HG02763 (cell line): ENCODE results near the gene TMEM91.
"Not testable (repeated sequence)": the region's sequence is repeated elsewhere in the genome, so short reads cannot be mapped to it uniquely, and the experiment has no call there.

Experiments used
- ATAC-seq: cut with Tn5 transposase; IDR thresholded peaks from one replicate; pipeline ENCODE4 v1.9.1; 2021; ENCODE audit warnings: mild to moderate bottlenecking, moderate library complexity; ENCODE audit not compliant: unreplicated experiment

Gene TMEM91

GRCh38 chr19:41373993-41374392 is 2.3 kb upstream of the TMEM91 start:
- ATAC-seq = no peak

DNA sequence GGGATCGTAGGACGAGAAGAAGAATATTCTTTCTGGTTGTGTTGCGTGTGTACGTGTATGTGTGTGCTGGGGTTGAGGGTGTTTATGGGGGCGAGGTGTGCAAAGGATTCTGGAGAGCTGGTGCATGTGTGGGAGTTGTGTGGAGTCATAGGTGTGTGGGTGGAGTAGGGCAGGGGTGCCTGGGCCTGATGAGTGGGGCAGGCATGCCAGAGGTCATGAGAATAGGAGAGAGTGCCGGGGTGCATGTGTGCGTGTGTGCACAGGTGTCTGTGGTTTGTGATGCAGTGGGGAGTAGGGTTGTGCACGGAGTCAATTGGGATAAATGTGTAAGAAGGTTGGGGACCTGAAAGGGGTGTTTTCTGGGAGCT is 649 bp downstream of the TMEM91 start:
- no peak for ATAC-seq

DNA sequence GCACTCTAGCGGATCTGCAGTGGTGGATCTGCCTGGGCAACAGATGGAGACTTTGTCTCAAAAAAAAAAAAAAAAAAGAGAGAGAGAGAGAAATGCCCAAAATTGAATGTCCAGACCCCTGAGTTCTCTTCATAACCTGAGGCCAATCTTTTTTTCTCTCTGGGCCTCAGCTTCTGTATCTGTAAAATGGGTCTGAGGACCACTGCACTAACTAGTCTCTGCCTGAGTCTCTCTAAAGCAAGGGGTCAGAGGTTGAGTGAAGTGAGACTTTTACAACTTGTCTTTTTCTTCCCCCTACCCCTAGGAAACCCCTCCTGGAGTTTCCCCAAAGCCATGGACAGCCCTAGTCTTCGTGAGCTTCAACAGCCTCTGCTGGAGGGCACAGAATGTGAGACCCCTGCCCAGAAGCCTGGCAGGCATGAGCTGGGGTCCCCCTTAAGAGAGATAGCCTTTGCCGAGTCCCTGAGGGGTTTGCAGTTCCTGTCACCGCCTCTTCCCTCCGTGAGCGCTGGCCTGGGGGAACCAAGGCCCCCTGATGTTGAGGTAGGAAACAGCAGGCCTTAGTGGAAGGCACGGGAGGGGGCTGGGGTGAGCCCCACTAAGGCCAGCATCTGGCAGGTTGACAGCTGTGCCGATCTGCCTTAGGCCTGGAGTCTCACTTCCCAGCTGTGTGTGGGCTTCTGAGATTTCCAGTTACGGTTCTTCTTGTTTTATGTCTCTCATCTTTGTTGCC is 1.8 kb downstream of the TMEM91 start:
- ATAC-seq = no peak

DNA sequence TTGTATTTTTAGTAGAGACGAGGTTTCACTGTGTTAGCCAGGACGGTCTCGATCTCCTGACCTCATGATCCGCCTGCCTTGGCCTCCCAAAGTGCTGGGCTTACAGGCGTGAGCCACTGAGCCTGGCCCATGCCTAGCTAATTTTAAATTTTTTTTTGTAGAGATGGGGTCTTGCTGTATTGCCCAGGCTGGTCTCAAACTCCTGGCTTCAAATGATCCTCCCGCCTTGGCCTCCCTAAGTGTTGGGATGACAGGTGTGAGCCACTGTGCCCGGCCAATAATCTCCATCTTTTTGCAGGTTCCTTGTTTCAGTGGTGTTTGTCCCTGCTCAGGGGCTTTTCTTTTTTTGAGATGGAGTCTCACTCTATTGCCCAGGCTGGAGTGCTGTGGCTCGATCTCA is 5.2 kb downstream of the TMEM91 start:
- not testable (repeated sequence) for ATAC-seq

DNA sequence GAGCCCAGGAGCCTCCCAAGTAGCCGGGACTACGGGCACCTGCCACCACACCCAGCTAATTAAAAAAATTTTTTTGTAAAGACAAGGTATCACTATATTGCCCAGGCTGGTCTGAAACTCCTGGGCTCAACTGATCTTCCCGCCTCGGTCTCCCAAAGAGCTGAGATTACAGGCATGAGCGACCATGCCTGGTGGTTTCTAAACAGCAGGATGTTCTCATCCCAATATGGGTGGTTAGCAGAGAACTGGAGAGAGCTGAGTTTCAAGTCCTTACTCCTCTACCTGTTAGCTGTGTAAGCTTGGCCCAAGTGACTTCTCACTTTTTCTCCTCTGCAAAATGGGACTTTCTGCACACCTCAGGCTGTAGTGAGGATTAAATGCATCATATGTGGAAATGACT is 8.0 kb downstream of the TMEM91 start:
- no peak for ATAC-seq

DNA sequence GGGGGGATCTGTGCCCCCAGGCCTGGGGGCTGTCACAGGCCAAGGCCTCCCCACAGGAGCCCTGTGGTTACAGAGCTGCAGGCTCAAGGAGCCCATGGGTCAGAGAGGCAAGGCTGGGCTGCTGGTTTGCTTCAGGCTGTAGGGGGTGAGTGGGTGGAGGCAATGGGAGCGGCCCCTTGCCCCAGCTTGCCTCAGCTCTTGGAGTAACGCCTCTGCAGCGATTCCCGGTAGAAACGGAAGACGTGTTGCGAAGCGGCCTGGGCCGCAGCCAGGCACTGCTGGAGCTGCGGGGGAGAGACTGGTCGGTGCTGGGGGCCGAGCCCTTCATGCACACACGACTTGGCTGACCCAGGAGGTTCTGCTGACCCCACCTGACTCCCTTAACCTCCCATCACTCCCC is 10.1 kb downstream of the TMEM91 start:
- ATAC-seq = no peak

GRCh38 chr19:41391618-41392017 is 15.3 kb downstream of the TMEM91 start:
- no peak for ATAC-seq

DNA sequence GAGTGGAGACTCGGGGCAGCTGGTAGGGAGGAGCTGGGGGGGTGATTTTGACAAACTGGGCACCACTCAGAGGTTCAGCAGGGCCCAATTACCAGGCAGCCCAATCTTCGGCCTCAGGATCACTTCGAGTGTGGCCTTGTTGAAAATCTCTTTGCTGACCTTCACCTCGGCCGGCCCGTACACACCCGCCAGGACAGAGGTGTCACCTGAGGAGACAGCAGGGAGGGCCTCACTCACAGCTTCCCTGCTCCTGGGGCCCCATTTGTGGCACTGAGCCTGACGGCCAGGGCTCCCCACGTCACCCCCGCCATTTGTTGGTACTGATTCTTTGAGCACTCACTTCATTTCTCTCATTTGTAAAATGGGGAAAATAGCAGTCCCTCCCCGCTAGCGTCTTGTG is 16.4 kb downstream of the TMEM91 start:
- ATAC-seq = no peak

- ATAC-seq = no peak
Measured at GRCh38 chr19:41395355-41395754, 19.0 kb downstream of the TMEM91 start.

- ATAC-seq = peak; percentile 95
Measured at GRCh38 chr19:41397086-41398049, 21.0 kb downstream of the TMEM91 start, which contains the start of the genes BCKDHA and EXOSC5. TSS of gene BCKDHA (plus strand) at chr19:41397818. CDS start at chr19:41397828, 10 bp downstream. TSS of gene EXOSC5 (minus strand) at chr19:41397359. CDS start at chr19:41397328, 31 bp downstream.

DNA sequence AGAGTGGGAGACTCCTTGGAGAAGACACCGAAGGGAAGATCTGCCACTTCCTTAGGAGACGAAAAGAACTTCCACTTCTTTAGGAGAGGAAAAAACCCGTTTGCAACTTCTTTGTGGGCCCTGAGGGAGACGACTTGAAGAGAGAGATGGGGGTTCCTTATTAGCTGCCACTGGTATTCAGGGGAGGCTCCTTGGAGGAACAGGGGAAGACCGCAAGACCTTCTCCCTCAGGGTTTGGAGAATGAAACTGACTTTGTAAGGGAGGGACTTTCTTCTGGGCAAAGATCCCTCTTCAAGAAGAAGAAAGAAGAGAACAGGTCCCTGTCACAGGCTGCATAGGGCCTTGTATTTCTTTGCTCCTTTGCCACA is 21.7 kb downstream of the TMEM91 start:
- ATAC-seq = no peak

- ATAC-seq = no peak
Measured at GRCh38 chr19:41398598-41398997, 22.3 kb downstream of the TMEM91 start.

DNA sequence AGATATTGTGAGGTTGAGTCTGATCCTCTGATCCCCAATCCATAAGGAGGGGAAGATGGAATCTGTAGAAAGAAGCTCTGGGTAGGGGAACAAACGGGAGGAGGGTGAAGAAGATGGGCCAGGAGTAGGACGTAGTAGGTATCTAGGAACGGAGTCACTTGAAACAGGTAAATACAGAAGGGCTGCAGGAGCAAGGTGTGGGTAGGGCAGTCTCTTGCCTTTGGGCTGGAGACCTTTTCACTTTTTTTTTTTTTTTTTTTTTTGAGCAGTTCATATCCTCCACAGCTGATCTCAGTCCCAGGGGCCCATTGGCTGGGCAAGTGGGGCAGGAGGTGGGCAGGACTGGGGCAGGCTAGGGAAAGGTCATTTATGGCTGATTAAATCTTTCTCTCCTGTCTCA is 22.8 kb downstream of the TMEM91 start:
- no peak for ATAC-seq

DNA sequence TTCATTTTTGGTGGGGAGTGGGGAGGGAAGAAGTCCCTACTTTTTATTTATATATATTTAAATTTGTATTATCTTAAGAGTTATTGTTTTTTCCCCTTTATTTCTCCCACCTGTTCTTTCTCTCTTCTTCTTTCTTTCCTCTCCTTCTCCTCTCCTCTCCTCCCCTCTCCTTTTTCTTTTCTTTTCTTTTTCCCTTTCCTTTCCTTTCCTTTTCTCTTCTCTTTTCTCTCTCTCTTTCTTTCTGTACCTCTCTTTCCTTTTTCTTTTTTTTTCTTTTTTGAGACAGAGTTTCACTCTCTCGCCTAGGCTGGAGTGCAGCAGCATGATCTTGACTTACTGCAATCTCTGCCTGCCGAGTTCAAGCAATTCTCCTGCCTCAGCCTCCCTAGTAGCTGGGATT is 23.2 kb downstream of the TMEM91 start:
- no peak for ATAC-seq

DNA sequence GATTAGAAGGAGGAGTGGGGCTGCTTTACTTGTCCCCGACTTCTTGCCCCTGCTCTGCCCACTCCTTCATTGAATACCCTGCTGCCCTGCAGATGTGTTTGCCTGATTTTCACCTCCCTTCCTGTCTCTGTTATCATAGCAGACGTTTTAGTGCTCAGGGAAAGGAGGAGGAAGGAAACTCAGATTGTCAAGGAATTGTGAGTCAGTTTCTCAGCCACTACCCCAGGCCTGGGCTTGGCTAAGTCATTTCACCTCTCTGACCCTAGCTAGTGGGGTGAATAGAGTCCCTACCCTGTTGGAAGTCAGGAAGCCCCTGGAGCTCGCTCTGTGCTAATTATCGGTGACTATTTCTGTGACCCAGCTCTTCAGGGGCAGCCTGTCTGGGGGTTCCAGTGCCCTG is 25.1 kb downstream of the TMEM91 start:
- ATAC-seq = no peak

GRCh38 chr19:41402010-41402409 is 25.7 kb downstream of the TMEM91 start:
- no peak for ATAC-seq

GRCh38 chr19:41403181-41403970 is 27.0 kb downstream of the TMEM91 start:
- no peak for ATAC-seq

GRCh38 chr19:41405776-41406175 is 29.4 kb downstream of the TMEM91 start:
- no peak for ATAC-seq

DNA sequence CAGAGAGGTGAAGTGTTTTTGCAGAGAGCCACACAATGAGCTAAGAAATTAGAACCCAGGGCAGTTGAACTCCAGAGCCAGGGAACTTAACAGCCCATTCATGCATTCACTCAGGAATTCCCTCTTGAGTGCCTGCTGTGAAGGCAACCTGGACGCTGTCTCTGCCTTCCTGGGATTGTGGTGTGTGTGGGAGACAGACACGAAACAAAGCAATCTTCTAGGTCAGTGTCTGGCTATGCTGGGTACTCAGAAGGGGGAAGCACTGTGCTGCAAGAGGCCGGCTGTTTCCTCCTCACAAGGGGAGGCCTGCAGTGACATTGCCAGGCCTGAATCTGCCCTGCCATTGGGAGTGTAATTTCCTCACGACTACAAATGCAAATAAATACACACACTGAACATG is 30.9 kb downstream of the TMEM91 start:
- no peak for ATAC-seq

GRCh38 chr19:41408256-41408655 is 31.9 kb downstream of the TMEM91 start:
- ATAC-seq = no peak

DNA sequence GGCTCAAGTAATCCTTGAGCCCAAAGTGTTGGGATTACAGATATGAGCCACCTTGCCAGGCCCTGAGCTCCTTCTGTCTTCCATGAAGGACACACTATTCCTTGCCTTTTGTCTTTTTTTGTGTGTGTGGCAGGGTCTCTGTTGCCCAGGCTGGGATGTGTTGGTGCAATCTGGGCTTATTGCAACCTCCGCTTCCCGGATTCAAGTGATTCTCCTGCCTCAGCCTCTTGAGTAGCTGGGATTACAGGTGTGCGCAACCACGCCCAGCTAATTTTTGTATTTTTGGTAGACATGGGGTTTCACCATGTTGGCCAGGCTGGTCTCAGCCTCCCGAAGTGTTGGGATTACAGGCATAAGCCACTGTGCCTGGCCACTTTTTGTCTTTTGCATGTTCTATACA is 32.5 kb downstream of the TMEM91 start:
- ATAC-seq = not testable (repeated sequence)
